UCSD-AML1 (cell line): ENCODE results near the gene EHD1.
"Not testable (repeated sequence)": the region's sequence is repeated elsewhere in the genome, so short reads cannot be mapped to it uniquely, and the experiment has no call there.

Experiments
- DNase-seq: peaks from one replicate; lab custom pipeline; 2025; ENCODE audit not compliant: unreplicated experiment; lab: John Stamatoyannopoulos, UW

Gene EHD1

DNA sequence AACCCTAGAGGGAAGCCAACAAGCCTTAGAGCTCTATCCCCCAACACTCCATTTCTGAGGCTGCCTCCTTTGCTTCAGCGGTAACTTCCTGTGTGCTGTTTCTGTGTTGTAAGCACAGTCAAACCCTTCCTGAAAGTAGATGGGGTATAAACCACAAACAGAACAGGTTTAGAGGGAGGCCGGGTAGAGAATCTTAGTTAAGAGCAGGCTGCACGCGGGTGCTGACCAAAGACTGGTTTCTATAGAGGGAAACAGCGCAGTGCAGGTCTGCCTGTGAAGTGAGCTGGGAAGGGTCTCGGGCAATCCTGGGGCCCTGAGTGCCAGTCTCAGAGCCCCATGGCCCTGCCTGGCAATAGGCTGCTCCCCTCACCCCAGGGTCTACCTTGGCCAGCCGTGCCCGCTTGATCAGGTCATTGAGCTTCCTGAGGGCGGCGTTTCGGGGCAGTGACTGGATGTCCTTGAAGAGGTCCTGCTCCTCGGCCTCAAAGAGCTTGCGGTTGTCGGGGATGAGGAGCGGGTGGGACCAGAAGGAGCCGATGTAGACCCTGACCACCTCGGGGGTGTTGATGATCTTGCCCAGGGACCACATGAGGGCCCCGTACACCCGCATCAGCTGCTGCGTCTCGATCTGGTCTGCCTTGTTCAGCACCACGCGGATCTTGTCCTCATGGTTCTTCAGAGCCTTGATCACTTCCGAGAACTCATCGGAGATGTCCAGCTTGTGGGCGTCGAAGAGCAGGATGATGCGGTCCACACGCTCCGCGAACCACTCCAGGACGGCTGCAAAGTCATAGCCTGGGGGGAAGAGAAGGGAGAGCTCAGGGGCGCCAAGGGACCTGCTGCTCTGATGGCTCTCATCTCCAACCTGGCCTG is 18.6 kb downstream of the EHD1 start:
- peak; percentile 52 for DNase-seq

- peak; percentile 46 for DNase-seq
Observed at GRCh38 chr11:64858467-64859263, 19.8 kb downstream of the EHD1 start.

- no peak for DNase-seq
Observed at GRCh38 chr11:64857485-64857884, 20.9 kb downstream of the EHD1 start.

DNA sequence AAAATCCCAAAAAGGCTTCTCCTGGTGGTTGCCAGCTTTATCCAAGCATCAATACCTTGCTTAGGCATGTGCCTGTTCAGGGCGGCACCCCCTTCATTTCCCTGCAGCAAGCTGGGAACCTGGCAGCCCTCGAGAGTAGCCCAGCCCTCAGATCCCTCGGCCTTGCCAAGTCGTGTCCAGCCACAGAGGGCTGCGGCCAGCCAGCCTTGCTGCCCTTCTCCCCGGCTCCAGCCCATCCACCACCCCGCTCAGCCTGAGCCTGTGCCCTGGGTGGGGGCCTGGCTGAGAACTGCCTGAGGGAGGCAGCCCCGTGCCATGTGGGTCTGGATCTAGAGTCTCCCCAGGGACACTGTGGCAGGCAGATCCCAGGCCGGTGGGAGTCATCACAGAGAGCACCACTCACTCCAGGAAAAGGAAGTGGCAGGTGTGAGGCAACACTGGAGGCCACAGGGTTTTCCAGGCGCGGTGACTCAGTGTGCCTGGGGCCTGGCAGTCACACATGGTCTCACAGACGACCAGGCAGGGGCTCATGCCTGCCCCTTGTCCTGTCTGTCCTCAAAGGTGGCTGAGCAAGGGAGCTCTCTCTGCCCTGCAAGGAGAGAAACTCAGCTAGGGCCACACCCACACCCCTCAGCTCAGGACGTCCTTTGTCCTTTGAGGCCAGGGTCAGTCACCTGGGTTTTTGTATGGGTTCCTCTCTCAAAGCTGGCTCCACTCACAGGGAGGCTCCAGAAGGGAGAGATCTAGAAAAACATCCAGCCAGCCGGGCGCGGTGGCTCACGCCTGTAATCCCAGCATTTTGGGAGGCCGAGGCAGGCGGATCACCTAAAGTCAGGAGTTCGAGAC is 21.8 kb downstream of the EHD1 start:
- DNase-seq: peak; percentile 77

- no peak for DNase-seq
Observed at GRCh38 chr11:64855596-64856304, 22.7 kb downstream of the EHD1 start.

- peak; percentile 39 for DNase-seq
Observed at GRCh38 chr11:64854534-64855502, 23.6 kb downstream of the EHD1 start.

DNA sequence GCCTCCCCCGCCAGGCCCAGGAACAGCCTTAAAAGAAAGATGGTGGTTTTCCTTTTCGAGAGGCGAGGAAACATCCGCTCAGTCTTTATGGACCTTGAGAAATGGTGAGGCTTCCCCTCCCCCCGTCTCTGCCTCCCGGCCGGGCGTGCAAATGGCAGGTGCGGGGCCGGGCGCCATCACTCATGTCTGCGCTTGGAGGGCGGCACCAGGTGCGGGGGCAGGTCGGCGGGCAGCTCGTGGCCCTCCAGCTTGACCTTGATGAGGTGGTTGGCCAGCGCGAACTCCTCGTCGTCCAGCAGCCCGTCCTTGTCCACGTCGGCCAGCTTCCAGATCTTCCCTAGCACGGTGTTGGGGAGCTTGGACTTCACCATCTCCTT is 24.3 kb downstream of the EHD1 start:
- DNase-seq: no peak

GRCh38 chr11:64853709-64854108 is 24.7 kb downstream of the EHD1 start:
- DNase-seq: no peak

- DNase-seq: no peak
Observed at GRCh38 chr11:64852804-64853509, 25.5 kb downstream of the EHD1 start.

GRCh38 chr11:64851831-64852351 is 26.5 kb downstream of the EHD1 start:
- no peak for DNase-seq

DNA sequence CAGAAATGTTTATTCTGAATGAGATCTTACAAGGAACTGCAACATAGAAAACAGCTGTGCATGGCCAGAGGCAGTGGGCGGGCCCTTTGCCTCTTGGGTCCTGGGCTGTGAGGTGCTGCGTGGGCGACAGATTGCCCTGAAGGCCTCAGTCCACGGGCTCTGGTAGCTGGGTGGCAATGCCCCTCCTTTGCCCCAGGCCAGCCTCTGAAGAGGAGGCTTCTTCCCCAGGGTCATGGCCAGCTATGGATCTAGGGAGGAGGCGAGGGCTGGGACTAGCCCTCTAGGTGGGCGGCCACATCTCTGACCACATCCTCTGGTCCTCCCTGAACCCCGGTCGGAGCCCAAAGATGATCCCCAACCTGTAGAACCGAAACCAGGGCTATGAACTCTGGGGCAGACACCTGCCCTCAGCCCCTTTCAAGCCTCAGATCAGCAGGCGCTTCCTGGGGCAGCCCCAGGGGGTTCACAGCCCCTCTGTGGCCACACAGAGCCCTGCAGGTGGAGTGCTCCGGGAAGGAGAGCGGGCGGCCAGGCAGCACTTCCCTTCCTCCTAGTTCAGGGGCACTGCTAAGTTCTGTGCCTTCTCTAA is 27.3 kb downstream of the EHD1 start:
- peak; percentile 44 for DNase-seq

DNA sequence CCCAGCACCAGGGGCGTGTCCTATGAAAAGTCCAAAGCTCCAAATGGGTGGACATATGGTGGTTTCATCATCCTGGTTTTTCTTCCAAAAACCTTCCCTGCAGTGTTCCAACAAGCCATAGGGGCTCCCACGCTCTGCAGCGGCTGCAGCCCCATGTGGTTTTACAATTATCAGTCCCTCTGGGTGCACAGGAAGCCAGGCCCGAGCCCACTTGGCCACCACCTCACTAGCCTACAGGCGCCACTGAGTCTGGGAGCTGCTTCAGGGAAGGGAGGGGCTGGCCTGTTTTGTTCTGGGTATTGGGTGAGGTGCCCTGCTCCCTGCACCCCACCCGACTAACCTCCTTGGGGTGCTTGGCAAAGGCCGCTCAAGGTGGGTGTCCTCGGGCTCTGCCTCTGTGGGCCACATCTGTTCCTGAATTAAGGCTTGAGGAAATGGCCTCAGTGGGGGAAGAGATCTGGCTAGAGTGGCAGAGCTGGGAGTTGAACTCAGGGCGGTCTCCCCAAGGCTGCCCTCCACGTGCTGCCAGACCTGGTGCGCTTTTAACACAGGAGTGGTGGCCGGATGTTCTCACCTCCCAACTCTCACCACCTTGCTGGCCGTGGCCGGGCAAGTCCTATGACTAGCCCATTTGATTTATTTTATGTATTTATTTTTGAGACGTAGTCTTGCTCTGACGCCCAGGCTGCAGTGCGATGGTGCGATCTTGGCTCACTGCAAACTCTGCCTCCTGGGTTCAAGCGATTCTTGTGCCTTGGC is 28.6 kb downstream of the EHD1 start:
- DNase-seq: no peak

DNA sequence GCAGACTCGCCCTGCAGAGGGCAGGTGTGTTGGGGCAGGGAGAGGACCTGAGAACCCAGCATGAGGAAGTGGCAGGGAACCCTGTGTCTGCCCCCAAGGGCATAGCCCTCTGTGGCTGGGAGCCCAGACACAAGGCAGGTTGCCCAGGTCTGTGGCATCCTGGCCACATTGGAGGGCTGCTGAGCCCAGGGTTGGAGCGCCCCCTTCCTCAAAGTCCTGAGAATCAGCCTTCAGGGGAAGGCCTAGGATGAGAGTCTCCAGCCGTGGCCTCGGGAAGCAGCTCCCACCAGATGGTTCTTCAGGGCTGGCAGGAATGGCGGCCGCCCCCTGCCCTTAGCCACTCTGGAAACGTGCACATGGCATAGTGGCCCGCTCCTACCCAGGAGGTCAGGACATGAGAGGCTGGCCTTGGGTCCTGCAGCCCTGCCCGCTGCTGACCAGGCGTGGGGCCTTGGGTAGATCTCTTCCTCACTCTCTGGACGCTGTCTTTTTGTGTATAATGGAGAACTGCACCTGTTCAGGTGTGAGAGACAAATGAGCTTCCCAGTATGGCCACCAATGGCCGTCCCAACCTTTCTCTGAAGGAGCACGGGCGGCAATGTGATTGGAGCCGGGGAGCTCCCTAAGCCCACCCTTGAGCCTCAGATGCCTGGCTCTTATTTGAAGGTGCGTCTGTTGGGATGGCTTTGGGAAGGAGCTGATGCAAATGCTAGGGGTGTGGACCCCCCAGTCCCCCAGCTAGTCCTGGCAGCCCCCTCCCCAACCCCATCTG is 29.4 kb downstream of the EHD1 start:
- DNase-seq: peak; percentile 28

DNA sequence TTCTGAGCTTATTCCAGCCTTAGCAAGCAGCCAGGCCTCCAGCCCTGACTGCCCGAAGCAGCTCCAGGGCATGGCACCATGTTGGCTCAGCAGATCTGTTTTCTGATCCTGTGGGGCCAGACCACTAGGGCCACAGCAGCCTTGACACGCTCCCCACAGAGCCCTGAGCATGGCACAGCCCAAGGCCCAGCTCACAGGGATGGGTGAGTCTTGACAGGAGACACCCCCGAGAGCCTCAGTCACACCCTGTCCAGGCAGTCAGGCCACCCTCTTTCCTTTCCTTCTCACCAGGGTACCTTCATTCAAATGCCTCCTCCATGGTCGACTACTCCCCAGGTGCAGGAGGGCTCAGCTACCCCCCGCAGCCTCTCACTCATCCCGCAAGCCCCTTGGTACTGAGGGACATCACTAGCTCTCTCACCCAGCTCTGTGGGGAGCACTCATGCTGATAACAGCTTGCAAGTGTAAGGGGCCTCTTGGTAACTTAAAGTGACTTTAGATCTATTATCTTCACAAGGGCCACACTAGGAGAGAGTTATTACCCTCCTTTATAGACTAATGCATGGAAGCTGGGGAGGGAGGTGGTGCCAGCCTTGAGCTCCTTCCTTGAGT is 30.1 kb downstream of the EHD1 start:
- DNase-seq: no peak

GRCh38 chr11:64846998-64847666 is 31.3 kb downstream of the EHD1 start:
- DNase-seq: peak; percentile 91

DNA sequence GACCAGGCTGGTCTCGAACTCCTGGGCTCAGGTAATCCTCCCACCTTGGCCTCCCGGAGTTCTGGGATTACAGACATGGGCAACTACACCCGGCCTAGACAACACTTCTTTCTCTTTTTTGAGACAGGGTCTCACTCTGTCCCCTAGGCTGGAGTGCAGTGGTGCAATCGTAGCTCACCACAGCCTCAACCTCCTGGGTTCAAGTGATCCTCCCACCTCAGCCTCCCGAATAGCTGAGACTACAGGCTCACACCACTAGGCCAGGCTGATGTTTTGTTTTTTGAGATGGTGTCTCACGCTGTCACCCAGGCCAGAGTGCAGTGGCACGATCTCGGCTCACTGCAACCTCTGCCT is 32.7 kb downstream of the EHD1 start:
- not testable (repeated sequence) for DNase-seq
